ENCODE data around the gene ITIH5. TPM values are rescaled to one million over a fixed set of nuclear protein-coding genes. Genes with fewer than 3 reads are reported as not detected.
"Not testable (repeated sequence)": the region's sequence is repeated elsewhere in the genome, so short reads cannot be mapped to it uniquely, and the experiment has no call there.

Gene ITIH5
- total and polyA plus RNA-seq, 9 donors: 4.8 to 32.2 (median 15.1) TPM

GRCh38 chr10:7689591-7689990 is 22.8 kb upstream of the ITIH5 start:
- no peak for TF ChIP-seq EP300 (IDR thresholded peaks at IDR 0.05)
- no peak for TF ChIP-seq POLR2A (IDR thresholded peaks at IDR 0.05)
- TF ChIP-seq CTCF (IDR thresholded peaks at IDR 0.05): no peak
- intact Hi-C loops (cut with DNase I): loop anchor here in 2 of 4 donors (5.0 kb wide), 1 partner anchor 162 kb away; no protein-coding TSS in a partner anchor
- H3K4me1 ChIP-seq (ENCODE audit: insufficient read depth): no peaks in the 10 kb centered on the region

GRCh38 chr10:7687228-7687907 is 20.6 kb upstream of the ITIH5 start:
- DNase-seq: peak; percentile 80 to 89 (median 83)
- Histone ChIP-seq H3K36me3 (no peaks in the 10 kb centered on the region), H3K4me3 (no peak overlapping the region), H3K27me3 (no peaks in the 10 kb centered on the region), H3K27ac (no peak overlapping the region), H3K9me3 (peaks cover 0 to 4% of the 10 kb centered on the region in 2 donors), H3K4me1 (ENCODE audit: insufficient read depth) (no peaks in the 10 kb centered on the region)
- intact Hi-C loops (cut with DNase I): loop anchor here (2.0 to 5.0 kb wide), 3 partner anchors 160 to 165 kb away; no protein-coding TSS in a partner anchor
- TF ChIP-seq EP300 (IDR thresholded peaks at IDR 0.05) (no peak), POLR2A (IDR thresholded peaks at IDR 0.05) (no peak), CTCF (IDR thresholded peaks at IDR 0.05) (peak; percentile 86 to 90 (median 88))
- 18 to 23% (median 20%) methylated on average over 20 of the region's 20 CpGs for WGBS, 3 donors

More at GRCh38 chr10:7689591-7689990, 22.8 kb upstream of the ITIH5 start:
- H3K9me3 ChIP-seq: peaks cover 0 to 4% of the 10 kb centered on the region in 2 donors
- DNase-seq: no peak
- no peaks in the 10 kb centered on the region for H3K27me3 ChIP-seq
- no peak overlapping the region for H3K4me3 ChIP-seq
- H3K27ac ChIP-seq: no peak overlapping the region
- H3K36me3 ChIP-seq: no peaks in the 10 kb centered on the region

GRCh38 chr10:7686351-7687171 is 19.8 kb upstream of the ITIH5 start:
- H3K27ac ChIP-seq: no peak overlapping the region
- WGBS, 3 donors: 73 to 81% (median 77%) methylated on average over 13 of the region's 13 CpGs
- no peak overlapping the region for H3K4me3 ChIP-seq
- TF ChIP-seq EP300 (IDR thresholded peaks at IDR 0.05) (no peak), CTCF (IDR thresholded peaks at IDR 0.05) (no peak), POLR2A (IDR thresholded peaks at IDR 0.05) (no peak)
- no peaks in the 10 kb centered on the region for H3K27me3 ChIP-seq
- intact Hi-C loops (cut with DNase I): loop anchor here (2.0 to 5.0 kb wide), 3 partner anchors 159 to 164 kb away; no protein-coding TSS in a partner anchor
- H3K36me3 ChIP-seq: no peaks in the 10 kb centered on the region
- H3K4me1 ChIP-seq (ENCODE audit: insufficient read depth): no peaks in the 10 kb centered on the region
- peaks cover 0 to 4% of the 10 kb centered on the region in 2 donors for H3K9me3 ChIP-seq
- no peak for DNase-seq

DNA sequence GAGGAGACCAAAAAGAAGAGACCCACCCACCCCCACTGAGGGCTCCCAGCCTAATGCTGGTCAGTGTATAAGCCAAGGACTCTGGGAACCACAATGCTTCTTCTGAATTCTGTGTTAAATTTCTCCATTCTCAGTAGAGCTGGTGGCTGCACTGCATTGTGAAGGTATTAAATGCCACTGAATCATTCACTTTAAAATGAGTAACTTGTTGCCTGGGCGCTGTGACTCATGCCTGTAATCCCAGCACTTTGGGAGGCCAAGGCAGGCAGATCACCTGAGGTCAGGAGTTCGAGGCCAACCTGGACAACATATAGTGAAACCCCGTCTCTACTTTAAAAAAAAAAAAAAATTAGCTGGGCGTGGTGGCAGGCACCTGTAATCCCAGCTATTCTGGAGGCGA is 13.3 kb upstream of the ITIH5 start:
- intact Hi-C loops (cut with DNase I); H3K4me1 ChIP-seq (ENCODE audit: insufficient read depth); H3K9me3 ChIP-seq; H3K36me3 ChIP-seq; DNase-seq; H3K27ac ChIP-seq; H3K27me3 ChIP-seq; H3K4me3 ChIP-seq: not testable (repeated sequence)
- WGBS, 3 donors: 72 to 77% (median 74%) methylated on average over 5 of the region's 5 CpGs
